Suppressor macrophage treated with lipopolysaccharide for 4 hours (primary cell): Measurements from ENCODE around the gene RHBDL3.
"Not testable (repeated sequence)": the region's sequence is repeated elsewhere in the genome, so short reads cannot be mapped to it uniquely, and the experiment has no call there.

Source experiments
- DNase-seq: peaks from one replicate; pipeline ENCODE4 v3.0.0-alpha.2; 2020

RHBDL3 gene

DNA sequence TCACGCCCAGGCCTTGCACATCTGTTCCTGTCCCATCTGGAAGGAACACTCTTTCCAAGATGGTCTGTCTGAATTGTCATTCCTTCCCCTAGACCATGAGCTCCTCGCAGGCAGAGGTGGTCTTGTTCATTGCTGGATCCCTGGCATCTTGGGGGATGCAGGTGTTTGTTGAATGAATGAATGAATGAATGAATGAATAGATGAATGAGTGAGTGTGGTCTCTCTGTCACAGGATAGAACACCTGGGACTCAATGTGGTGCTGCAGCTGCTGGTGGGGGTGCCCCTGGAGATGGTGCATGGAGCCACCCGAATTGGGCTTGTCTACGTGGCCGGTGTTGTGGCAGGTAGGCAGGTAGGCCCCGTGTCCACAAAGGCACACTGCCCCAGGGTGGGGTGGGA lies 32.2 kb downstream of the RHBDL3 start:
- DNase-seq = no peak

DNA sequence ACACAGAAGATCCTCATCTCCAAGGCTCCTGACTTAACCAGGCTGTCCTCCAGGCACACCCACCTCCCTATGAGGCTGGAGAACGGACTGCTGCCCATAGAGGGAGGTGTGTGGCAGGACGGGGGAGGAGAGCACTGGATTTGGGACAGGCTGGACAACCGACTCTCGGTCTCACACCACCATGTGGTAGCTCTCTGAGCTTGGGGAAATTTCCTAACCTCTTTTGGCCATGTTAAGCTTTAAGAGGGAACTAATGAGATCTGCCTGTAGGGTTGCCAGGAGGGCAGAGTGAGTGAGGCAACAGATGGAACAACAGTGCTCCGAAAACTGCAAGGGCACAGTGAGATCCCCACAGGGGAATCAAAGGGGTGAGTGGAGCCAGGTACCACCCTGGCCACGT lies 32.7 kb downstream of the RHBDL3 start:
- no peak for DNase-seq

DNA sequence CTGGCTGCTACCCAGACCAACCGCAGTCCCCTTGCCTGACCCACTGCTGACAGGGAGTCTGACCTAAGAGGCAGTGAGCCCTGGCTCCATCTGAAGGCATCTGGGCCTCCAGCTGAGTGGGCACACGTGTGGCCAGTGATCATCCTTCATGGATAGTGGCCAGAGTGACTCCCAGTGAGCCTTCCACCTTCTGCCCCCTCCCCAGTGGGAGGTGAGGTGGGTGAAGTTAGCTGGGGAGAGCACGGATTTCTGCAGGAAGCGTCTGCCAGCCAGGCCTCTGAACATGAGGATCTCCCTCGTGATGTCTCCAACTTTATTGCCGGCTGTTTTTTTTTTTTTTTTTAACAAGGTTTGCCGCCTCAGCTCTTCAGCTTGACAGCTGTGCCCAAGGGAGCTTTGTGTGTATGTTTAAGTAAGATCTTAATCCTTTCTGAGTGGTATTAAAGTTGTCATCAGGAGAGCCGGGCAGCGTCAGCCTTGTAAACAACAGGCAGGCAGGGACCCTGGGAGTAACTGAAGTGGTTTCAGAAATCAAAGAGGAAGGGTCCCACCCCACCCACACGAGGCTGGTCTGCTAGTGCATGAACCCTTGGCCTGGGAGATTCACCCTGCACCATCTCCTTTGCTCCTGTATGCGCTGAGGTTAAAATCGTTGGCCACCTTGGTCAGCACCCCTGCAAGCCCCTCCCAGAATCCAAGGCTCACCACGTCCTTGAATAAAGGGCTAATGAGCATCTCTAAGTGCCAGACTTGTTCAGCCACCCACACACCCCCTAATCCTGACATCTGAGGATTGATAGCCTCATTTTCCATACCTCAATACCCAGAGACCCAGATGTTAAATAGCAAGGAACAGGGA lies 33.3 kb downstream of the RHBDL3 start:
- DNase-seq = no peak

DNA sequence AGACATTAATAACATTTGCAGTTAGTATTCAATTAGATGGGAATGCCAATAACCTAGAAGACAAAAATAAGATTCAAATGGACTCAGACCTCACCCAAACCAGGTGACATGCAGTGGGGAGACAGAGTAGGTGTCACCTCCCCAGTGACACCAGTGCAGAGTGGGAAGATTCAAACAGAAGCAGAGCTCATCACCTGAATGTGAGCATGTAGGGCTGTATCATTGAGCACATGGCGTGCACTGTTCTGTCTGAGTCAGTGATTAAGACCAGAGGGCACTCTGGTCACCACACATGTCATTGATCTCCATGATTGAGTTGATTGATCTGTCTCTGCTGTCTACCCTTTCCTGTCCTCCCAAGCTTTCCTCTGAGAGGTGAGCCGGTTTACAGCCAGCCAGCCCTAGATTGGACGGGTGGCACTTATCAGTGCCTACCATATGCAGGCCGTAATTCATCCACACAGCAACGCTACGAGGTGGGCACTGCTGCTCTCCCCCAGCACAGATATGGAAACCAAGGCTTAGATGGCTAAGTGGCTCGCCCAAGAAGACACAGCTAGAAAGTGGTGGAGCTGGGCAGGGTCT lies 34.0 kb downstream of the RHBDL3 start:
- DNase-seq = no peak

DNA sequence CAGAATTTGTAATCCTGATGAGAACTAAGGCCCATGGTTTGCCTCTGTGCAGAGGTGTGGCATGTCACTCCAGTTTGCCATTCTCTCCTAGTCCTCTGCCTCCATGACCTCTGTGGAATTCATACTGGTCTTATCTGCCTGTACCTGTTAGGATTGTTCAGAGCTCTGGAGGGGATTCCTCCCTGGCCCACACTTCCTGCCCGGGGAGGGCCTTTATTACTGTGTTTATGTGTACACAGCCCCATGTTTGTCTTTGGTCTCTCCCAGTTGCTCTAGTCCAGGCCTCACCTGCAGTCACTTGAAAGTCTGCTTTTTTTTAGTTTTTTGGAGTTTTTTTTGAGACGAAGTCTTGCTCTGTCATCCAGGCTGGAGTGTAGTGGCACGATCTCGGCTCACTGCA lies 36.4 kb downstream of the RHBDL3 start:
- no peak for DNase-seq

DNA sequence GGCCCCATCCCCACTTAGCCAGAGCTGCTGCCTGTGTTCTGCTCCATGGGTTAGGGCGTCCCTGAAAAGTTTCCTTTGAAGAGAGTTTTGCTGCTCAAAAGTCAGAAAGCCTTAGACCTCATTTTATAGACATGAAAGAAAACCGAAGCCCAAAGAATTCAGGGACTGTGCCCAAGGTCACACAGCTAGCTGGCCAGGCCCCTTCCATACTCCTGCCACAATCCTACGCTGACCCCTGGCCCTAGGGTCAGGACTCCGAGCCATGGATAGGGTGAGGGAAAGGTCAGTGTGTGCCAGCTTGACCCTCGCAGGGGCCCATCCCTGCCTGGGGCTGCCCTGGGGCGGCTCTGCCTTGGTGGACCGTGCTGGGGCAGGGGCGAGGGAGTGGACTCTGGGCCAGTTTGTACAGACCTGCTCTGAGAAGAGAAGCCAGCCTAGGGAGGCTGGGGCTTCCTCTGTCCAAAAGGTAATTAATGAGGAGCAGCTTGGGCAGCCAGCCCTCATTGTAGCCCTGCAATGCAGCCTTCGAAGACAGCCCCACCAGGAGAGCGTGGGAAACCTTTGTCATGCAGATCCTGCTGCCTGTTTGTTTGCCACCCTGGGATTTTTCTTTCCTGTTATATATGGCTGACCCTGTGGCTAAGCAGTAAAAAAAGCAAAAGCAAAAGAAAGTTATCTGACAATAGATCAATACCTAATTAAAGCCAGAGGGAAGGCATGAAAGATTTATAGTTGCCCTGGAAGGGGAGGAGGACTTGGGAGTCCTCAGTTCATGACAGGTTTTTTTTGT lies 37.4 kb downstream of the RHBDL3 start:
- DNase-seq = no peak

DNA sequence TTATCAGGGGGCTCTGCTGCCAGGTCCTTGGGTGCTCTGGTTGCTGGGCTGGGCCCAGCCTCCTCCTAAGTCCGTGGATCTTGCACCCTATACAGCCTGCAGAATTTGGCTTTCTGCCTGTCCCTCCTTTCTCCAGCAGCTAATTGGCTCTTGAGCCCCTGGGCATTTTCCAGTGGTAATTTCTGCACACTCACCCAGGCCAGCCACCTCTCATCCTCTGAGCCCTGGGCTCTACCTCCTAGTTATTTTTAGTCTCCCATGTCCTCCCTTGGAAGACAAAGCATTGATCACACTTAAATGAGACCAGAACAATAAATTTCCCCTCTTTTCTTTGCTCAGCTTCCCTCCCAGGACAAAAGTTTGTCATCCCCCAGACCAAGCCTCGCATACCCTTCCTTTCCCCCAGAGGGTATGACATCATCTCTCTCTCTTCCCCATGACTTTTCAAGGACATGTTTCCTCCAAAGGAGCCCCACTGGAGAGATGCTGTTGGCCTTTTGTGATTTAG lies 38.2 kb downstream of the RHBDL3 start:
- DNase-seq = no peak

DNA sequence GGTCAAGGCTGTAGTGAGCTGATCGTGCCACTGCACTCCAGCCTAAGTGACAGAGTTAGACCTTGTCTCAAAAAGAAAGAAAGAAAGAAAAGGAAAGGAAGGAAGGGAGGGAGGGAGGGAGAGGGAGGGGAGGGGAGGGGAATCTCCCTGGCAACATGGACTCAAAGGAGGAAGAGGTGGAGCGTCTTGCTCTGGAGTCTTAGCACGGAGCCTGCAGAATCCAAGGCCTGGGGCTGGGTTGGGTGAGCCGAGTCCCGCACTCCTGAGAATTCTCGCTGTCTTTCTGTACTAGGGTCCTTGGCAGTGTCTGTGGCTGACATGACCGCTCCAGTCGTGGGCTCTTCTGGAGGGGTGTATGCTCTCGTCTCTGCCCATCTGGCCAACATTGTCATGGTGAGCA lies 39.4 kb downstream of the RHBDL3 start:
- no peak for DNase-seq

DNA sequence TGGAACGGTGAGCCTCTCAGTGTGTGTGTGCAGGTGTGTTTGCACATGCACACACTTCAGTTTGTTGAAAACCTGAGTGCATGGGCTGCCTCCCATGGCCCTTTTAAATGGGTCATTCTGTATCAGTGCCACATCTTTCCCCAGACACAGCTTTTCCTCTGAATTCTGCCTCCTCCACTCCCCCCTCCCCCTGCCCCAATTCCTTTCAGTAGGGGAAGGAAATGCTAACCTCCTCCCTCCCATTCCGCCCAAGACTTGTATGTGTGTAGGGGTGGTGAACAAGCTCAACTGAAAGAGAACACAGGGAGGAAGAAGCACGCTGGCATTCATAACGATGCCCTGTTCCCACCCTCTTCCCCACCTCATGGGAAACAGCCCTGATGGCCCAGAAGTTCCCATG lies 42.0 kb downstream of the RHBDL3 start:
- no peak for DNase-seq

DNA sequence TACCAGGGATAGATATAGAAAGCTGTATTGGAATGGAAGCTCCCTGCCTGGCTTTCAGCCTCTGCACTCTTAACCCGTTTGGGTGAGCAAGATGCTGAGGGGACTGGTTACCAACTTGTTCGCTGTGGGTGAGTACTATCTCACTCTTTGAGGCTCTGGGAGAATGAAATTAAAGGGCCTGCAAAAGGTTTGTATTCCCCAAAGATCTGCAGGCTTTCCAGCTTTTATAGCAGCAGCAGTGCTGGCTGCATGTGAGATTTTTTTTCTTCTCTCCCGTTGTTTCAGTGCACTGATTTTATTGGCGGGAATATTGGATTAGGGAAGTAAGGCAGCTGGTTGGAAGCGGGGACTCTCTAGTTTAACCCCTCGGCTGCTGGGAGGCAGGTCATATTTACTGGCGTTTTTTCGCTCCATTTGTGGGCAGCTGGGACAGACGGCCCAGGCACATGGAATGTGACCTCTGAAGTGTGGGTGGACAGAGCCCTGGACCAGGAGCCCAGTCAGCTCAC lies 45.5 kb downstream of the RHBDL3 start:
- DNase-seq = no peak

DNA sequence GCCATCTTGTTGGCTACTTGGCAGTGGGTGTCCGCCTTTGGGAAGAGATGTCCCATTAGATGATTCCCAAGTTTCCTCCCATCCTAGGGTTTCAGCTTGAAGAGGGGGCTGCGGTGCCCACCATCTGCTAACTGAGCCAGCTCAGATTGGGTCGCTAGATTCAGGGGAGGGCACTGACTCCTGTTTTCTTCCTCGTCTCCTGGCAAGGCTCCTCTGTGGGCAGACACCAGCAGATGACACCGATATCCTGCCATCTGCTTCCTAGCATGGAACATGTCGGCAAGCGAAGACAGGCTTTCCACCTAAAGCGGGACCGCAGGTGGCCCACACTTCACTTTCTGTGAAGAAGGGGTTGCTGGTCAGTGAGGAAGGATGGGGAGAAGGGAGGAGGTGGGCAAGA lies 49.0 kb downstream of the RHBDL3 start:
- no peak for DNase-seq

DNA sequence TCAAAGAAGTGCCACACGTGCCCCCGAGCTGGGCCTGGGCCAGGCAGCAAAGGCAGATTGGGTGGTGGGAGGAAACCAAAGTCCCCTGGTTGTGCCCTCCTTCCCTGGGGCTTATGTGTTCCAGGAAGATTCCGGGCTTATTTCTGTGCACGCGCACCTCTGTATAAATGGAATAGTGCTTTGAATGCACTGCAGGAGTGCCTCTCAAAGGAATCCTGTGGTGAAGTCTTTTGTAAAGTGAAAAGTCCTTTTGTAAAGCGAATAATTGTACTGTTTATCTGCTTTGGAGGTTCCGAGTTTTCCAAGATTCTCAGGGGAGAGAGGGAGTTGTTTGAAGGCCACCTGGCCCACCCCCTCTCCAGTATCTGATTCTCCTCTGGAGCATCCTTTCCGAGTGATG lies 49.5 kb downstream of the RHBDL3 start:
- DNase-seq = no peak

DNA sequence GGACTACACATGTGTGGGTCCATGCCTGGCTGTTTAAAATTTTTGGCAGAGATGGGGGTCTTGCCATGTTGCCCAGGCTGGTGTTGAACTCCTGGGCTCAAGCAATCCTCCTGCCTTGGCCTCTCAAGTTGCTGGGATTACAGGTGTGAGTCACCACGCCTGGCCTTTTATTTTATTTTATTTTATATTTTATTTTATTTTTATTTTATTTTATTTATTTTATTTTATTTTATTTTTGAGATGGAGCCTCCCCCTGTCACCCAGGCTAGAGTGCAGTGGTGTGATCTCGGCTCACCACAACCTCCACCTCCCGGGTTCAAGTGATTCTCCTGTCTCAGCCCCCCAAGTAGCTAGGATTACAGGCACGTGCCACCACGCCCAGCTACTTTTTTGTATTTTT lies 51.0 kb downstream of the RHBDL3 start:
- DNase-seq = not testable (repeated sequence)

DNA sequence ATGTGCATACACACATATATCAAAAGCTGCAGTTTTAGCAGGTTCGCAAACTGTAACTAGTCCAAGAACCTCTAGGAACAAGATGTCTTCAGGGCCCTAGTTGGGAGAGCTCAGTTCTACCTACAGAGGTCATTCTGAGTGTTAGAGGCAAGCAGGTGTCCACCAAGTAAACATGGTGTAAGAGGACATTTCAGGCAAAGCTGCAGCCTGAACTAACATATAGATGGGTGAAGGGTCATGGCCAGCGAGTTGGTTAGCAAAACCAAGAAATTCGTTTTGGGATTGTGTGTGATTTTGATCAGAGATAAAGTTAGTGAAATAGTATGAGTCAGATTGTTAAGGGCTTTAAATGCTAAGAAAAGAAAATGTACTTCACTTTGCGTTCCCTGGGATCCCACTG lies 51.7 kb downstream of the RHBDL3 start:
- DNase-seq = no peak

DNA sequence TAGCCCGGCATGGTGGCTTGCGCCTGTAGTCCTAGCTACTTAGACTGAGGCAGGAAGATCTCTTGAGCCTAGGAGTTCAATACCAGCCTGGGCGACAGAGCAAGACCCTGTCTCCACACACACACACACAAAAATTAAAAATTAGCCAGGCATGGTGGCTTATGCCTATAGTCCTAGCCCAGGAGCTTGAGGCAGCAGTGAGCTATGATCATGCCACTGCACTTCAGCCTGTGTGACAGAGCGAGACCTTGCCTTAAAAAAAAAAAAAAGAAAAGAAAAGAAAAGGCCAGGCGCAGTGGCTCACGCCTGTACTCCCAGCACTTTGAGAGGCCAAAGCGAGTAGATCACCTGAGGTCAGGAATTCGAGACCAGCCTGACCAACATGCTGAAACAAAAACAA lies 52.4 kb downstream of the RHBDL3 start:
- no peak for DNase-seq

DNA sequence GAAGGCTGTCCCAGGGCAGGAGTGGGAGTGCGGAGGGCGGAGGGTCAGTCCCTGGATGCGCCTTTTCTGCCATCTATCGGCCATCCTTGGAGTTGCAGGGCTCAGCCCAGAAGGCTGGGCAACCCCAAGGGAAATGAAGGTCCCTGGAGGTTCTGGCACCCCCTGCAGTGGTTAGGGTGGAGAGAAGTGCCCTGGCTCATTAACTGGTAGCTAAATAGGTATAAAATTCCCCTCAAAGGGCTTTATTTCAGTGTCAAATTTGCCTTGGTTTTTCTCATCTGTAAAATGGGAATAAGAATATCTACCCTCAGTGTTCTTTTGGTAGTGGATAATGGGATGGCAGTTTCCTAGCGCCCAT lies 53.9 kb downstream of the RHBDL3 start:
- DNase-seq = peak; percentile 84

DNA sequence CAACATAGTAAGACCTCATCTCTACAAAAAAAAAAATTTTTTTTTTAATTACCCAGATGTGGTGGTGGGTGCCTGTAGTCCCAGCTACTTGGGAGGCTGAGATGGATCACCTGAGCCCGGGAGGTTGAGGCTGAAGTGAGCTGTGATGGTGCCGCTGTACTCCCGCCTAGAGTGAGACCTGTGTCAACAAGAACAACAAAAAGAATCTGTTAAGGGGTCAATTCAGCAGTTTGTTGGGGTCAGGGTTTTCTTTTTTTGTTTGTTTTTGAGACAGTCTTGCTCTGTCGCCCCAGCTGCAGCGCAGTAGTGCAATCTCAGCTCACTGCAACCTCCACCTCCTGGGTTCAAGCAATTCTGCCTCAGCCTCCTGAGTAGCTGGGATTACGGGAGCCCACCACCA lies 54.4 kb downstream of the RHBDL3 start:
- DNase-seq = not testable (repeated sequence)

DNA sequence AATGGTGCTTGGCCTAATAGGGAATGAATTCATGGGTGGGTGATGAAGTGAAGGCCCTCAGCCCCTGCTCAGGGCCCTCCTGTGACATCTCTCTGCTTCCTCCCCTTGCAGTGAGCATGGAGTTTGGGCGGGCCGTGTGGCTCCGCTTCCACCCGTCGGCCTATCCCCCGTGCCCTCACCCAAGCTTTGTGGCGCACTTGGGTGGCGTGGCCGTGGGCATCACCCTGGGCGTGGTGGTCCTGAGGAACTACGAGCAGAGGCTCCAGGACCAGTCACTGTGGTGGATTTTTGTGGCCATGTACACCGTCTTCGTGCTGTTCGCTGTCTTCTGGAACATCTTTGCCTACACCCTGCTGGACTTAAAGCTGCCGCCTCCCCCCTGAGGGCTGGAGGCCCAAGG lies 55.2 kb downstream of the RHBDL3 start:
- no peak for DNase-seq

DNA sequence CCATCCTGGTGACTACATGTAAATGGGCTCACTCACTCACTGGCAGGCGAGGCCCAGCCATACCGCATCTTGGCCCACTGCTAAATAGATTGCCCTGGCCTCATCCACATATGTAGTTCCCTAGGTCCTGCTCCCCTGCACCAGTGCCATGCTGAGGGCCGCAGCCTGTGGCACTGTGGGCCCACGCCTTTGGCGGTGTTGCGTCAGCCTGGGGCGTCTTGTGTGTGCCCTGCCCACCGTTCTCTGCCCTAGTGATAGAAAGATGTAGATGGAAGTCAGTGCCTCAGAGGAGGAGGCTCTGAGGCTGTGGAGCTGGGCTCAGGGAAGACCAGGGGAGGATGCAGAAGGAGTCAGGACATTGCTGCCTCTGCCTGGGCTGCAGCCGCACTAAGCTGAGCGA lies 57.4 kb downstream of the RHBDL3 start:
- no peak for DNase-seq

DNA sequence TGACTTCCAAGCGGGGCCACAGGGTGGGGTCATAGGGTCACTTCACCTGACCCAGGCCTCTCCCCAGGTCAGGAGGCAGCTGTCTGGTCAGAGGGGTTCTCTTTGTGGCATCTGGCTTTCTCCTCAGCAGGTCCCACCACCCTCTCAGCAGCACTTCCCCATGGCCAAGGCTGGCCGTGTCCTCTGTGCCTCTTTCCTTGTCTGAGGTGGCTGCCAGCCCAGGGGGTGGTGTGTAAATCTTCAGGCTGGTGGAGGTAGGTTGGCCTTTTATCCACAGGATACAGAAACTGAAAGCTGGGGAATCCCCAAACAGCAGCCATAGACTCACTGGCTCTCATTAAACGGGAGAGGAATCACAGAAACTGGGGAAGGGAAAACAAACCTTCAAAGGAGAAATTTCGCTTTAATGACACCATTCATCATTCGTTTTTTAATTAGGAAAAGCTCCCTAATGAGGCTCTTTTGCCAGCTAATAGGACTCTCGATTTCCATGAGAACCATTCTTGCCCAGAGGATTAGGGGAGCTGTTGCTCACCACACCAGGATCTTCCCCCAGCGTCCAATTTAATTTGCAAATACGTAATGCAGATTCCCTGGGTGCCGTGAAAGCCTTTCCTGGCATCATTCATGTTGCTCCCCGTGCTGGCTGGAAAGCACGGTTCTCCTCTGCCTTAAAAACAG lies 58.3 kb downstream of the RHBDL3 start:
- peak; percentile 75 for DNase-seq

DNA sequence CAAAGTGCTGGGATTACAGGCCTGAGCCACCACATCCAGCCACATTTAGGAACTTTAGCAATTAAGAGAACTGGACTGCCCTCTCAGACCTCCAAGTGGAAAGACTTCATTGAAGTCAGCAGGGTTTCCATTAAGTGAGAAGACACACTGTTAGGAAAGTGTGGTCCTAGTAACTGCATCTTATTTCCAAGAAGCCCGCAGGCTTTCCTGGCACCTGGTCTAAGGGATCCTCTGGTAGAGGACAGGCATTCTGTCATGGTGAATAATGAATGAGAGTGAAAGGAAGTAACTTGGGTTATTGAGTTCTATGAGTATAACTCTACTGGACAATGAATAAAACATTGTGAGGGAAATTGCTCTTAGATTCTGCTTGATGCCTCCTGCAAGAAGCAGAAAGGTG lies 62.3 kb downstream of the RHBDL3 start:
- DNase-seq = no peak

DNA sequence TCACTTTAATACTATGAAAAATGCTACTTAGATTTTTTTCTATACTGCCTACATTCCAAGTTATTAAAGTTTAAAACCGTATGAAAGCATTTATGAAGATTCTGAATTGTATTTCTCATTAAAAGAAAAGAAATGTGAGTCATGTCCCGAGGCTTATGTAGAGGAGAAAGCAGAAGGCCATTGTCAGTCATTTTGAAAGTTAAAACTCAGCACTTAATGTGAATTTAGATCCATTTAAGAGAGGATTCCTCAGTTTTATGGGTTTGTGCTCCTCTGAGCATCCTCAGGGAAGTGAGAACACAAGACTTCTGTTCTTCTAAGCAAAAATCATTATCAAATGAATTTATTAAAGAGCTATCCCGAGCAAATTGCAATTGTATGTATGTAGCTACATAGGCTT lies 64.5 kb downstream of the RHBDL3 start:
- peak; percentile 65 for DNase-seq
